ACHN (cell line): ENCODE data around the gene MYH3.
A peak's percentile ranks its signal among the peaks of the same experiment; 100 is the strongest.
"Not testable (repeated sequence)": the region's sequence is repeated elsewhere in the genome, so short reads cannot be mapped to it uniquely, and the experiment has no call there.

Source experiments
- DNase-seq: peaks from one replicate; pipeline ENCODE4 v3.0.0-alpha.2; 2015
- in situ Hi-C: cut with HindIII; loops from 2 replicates; pipeline ENCODE4 v1.10.0; 2017; ENCODE audit warnings: low sequenced_read_pairs, low pct_ligation_motif_present, low pct_unique_long_range_greater_than_20kb

The MYH3 gene

GRCh38 chr17:10657148-10657547 is at the start of gene MYH3:
Gene MYH3 (minus strand): TSS chr17:10657309. CDS start chr17:10655064, 2,245 bp downstream.
- no peak for DNase-seq
- in situ Hi-C loops: no loop called here

- in situ Hi-C loops: no loop called here
- DNase-seq: no peak
These were observed 48.6 kb upstream of the MYH3 start for GRCh38 chr17:10705727-10706126.

DNA sequence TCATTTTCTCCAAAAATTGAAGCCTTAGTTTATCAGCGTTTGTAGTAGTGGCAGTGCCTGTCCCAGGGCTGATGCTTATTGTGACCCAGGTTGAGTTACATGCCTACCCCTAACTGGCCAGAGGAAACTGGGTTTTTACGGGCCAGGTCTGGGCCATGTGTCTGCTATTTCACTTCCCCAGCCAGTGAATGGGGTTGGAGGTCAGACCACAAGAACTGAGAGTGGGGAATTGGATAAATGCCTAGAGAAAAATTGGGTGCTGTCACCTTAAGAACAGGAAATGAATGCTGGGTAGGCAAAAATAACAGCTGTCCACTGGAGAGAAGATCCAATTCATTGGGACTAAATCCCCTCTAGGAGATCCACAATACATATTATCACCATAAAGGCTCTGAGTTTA is 45.5 kb upstream of the MYH3 start:
- in situ Hi-C loops: no loop called here
- peak; percentile 6 for DNase-seq

GRCh38 chr17:10699856-10700255 is 42.7 kb upstream of the MYH3 start:
- DNase-seq: no peak
- in situ Hi-C loops: no loop called here

DNA sequence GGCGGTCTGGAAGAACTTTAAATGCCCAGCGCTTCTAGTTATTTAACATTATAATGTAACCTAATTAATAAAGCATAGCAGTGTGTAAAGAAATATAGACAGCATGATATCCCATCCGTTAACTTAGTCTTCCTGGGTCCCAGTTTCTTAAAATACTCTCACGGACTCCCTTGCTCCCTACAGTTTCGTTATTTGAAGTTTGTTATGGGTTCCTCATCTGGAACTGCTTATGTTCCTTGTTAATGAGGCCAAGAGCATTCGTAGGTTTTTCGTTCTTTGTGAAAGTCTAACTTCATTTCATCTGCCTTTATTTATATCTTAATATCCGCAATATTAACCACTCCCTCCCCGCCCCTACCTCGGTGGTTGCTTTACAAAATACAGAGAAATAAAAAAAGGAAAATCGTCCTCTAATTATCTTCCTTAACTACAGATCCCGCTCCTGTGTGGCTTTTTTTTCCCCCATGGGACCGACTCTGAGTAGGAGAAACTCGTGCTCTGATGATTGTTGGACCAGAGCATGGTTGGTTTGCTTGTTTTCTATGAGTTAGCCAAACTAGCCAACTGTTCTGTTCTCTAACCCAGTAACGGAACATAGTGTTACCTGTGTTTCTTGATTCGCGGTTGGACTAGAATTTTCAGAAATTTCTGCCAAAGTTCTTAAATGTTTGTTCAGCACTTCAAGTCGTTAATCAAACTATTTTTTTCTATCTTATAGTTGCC is 41.1 kb upstream of the MYH3 start:
- DNase-seq: peak; percentile 19
- in situ Hi-C loops: no loop called here

DNA sequence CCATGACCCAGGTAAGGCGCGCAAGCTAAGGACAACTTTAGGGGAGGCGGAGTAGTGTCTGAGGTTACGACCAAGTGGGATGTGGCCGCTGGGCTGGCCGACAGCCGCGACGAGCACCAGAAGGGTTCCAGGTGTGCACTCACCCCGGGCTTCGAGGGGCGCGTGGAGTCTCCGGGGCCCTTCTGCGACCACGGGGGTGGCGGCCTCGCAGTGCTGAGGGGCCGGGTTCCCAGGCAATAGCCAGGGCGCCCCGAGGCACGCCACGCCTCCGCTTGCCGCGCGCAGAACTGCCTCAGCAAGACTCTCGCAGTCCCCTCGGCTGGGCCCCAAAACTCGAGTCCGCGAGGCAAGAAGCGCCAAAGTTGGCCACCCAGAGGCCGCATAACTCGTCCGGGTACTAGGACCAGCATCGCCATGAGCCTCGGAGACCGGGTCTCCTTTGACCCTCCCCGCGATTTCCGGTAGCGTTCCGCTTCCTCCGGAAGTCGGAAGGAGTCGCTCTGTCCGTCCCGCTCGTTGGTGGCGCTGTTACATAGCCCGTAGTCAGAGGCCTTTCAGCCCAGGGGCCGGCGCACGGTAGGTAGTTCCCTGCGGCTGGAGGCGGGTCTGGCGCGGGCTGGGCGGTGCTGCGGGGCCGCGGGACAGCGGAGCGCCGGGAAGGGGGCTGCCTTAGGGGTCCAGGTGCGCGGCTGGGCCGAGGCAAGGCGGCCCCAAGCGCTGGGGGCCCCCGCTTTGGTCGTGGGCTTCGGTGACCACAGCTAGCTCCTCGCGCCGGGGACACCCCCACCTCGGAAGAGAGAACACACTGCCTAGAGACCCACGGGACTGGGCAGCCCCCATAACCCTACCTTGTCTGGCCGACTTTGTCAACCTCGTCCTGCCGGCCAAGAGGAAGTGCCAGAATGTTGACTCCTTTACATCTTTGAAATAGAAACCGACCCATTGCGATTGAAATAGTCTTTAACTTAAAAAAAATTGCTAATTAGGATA is 40.3 kb upstream of the MYH3 start, which contains the start of the genes ADPRM and SCO1:
Gene ADPRM, plus strand, starts transcription at position 503 of the 990 bp plus-strand sequence. CDS start 7,333 bp downstream, outside the sequence.
Gene SCO1, minus strand, starts transcription at position 442 of the 990 bp plus-strand sequence. Its CDS starts 26 bp downstream, at position 416.
- in situ Hi-C loops: no loop called here
- peak; percentile 95 for DNase-seq

- DNase-seq, in situ Hi-C loops: not testable (repeated sequence)
These were observed 38.8 kb upstream of the MYH3 start for GRCh38 chr17:10695875-10696407.

DNA sequence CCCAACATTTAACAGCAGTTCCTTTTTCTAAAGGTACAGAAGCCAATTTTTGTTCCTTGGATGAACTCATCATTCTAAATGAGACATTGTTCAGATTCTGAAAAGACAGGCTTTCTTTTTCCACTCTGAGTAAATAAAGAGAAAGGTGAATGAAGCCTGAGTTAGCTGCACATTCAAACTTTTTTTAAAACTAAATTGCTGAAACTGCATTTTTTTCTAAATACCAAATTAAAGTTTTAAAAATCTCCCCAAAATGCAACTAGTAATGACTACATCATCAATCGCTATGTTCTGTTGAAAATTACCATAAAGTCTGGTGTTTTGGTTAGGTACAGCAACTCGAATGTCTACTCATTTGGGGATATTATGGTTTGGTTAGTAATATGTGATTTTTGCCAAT is 30.4 kb upstream of the MYH3 start:
- in situ Hi-C loops: no loop called here
- DNase-seq: no peak

- peak; percentile 65 for DNase-seq
These were observed 26.7 kb upstream of the MYH3 start for GRCh38 chr17:10683853-10684252.

GRCh38 chr17:10681866-10682446 is 24.8 kb upstream of the MYH3 start:
- in situ Hi-C loops: no loop called here
- no peak for DNase-seq

More at GRCh38 chr17:10683853-10684252, 26.7 kb upstream of the MYH3 start:
- in situ Hi-C loops: no loop called here

DNA sequence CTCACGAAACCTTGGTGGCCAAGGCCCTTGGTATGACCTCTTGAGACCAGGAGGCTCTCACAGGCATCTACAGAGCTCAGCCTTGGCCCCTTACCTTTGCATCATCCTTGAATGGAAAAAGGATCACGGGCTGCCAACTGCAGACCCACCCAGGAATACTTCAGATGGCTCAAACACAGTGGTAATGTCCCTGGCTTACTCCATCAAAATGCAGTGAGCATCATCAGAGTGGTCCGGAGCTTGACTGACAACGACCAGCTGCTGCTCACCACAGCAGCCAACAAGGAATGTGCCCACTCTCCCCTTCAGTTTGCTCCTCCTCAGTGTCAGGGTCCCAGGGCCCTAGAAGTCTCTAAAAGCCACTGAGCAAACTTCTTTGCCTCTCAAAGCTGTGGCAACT is 17.6 kb upstream of the MYH3 start:
- in situ Hi-C loops: no loop called here
- DNase-seq: no peak

- in situ Hi-C loops: no loop called here
These were observed 16.2 kb upstream of the MYH3 start for GRCh38 chr17:10673312-10673711.

GRCh38 chr17:10668775-10669174 is 11.7 kb upstream of the MYH3 start:
- in situ Hi-C loops: no loop called here
- no peak for DNase-seq

More at GRCh38 chr17:10673312-10673711, 16.2 kb upstream of the MYH3 start:
- no peak for DNase-seq

DNA sequence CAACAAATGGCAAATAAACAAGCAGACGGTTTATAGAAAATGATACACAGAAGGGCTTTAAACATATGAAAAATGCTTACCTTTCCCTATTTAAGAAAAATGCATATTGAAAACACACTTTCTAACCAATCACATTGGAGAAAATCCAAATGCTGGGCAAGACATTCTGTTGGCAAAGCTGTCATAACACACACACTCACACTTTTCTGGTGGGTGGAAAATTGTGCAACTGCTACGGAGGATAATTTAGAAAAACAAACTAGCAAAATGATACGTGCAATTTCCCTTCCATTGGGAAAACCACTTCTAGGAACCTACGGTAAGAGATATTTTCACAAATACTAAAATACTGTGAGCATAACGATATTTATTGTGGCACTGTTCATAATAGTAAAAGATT is 9.8 kb upstream of the MYH3 start:
- in situ Hi-C loops: no loop called here
- no peak for DNase-seq

DNA sequence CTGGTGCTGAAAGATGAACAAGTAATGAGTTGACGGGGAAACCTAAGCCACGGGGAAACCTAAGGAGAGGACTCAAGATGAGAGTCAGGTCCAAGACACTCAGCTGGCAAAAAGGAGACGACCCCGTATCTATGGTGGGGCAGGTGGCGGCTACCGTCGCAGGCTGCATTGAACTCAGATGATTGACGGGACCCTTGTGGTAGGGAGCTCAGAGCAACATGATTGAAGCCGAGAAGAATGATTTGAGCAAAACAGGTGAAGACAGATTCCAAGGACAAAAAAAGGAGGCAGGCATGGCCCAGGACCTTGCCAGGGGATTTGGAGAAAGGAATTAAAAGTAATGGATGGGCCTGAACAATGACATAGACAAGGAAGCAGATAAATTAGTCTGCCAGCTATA is 7.5 kb upstream of the MYH3 start:
- in situ Hi-C loops: no loop called here
- no peak for DNase-seq

DNA sequence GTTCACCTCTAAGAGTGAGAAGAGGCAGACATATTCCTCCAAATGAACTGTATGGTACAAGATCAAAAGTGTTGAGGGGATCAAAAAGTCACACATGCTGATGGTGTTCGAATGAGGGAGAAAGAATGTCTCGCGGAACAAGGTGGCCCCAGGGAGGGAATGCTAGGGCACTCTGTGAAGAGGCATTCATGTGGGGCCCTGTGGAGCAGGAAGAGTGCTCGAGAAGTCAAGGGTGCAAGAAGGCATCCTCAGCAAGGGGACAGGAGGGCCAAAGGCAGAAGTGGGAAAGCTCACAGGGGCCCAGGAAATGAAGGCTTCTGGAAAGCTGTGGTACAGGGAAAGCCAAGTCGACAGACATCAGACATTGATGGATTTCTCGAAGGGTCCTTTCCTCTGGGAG is 6.1 kb upstream of the MYH3 start:
- no peak for DNase-seq
- in situ Hi-C loops: no loop called here

- in situ Hi-C loops: no loop called here
- DNase-seq: no peak
These were observed 4.3 kb upstream of the MYH3 start for GRCh38 chr17:10661437-10661836.

DNA sequence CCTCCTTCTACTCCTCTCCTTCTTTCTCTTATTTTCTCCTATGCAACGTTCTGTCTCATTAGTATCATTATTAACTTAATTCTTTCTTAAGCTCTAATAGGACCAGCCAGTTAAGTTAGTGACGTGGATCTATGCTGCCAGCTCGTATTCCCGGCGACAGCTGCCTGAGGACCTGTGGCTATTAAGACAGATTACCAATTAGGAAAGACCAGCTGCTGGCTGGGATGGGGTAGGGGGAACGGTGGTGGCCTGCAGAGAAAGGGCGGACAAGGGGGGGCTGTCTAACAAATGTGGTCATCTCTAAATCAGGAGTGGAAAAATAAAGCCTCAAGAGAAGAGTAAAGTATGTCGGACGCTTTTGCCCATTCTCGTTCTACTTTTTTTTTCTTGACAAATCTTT is 770 bp upstream of the MYH3 start:
- in situ Hi-C loops: no loop called here
- no peak for DNase-seq

- DNase-seq: no peak
- in situ Hi-C loops: no loop called here
These were observed 3.1 kb downstream of the MYH3 start for GRCh38 chr17:10653987-10654386.
